Endodermal cell (in vitro differentiated cells): ENCODE measurements around the gene SMAD3. TPM values are rescaled to one million over a fixed set of nuclear protein-coding genes. Genes with fewer than 3 reads are reported as not detected.

Source experiments
- DNase-seq: peaks from one replicate; pipeline ENCODE4 v3.0.0-alpha.2; 2017
- H3K27ac ChIP-seq: 2 replicates; pipeline ENCODE4 v1.5.1; 2013; ENCODE audit warnings: mild to moderate bottlenecking, low read depth, low read length, moderate library complexity
- H3K27me3 ChIP-seq: 2 replicates; pipeline ENCODE4 v1.6.1; 2013; ENCODE audit warnings: mild to moderate bottlenecking, low read length, moderate library complexity; ENCODE audit not compliant: insufficient read depth, control insufficient read depth, poor library complexity, severe bottlenecking
- H3K36me3 ChIP-seq: 2 replicates; pipeline ENCODE4 v1.7.0; 2013; ENCODE audit warnings: mild to moderate bottlenecking, low read length, moderate library complexity; ENCODE audit not compliant: control insufficient read depth, insufficient read depth
- H3K4me1 ChIP-seq: one replicate; pipeline ENCODE4 v1.7.0; 2013; ENCODE audit warnings: low read length; ENCODE audit not compliant: control insufficient read depth, insufficient read depth
- H3K4me3 ChIP-seq: 2 replicates; pipeline ENCODE4 v1.5.1; 2013; ENCODE audit warnings: mild to moderate bottlenecking, low read length, moderate library complexity
- H3K9ac ChIP-seq: 2 replicates; pipeline ENCODE4 v1.6.1; 2013; ENCODE audit warnings: mild to moderate bottlenecking, low read length, moderate library complexity; ENCODE audit not compliant: poor library complexity, severe bottlenecking; ENCODE audit errors: extremely low read depth
- H3K9me3 ChIP-seq: 2 replicates; pipeline ENCODE4 v1.6.1; 2013; ENCODE audit warnings: mild to moderate bottlenecking, low read length, moderate library complexity; ENCODE audit not compliant: control insufficient read depth
- H3K27ac Mint-ChIP-seq: 2 replicates; pipeline ENCODE4 v1.8.0; 2020; ENCODE audit warnings: mixed read lengths
- H3K27me3 Mint-ChIP-seq: 2 replicates; pipeline ENCODE4 v1.8.0; 2021; ENCODE audit warnings: mild to moderate bottlenecking, mixed read lengths; ENCODE audit not compliant: insufficient read depth
- H3K36me3 Mint-ChIP-seq: 2 replicates; pipeline ENCODE4 v1.8.0; 2020; ENCODE audit warnings: low read depth, mixed read lengths
- H3K4me1 Mint-ChIP-seq: 2 replicates; pipeline ENCODE4 v1.8.0; 2020; ENCODE audit warnings: mixed read lengths
- H3K4me3 Mint-ChIP-seq: 2 replicates; pipeline ENCODE4 v1.8.0; 2020; ENCODE audit warnings: mild to moderate bottlenecking, moderate library complexity, mixed read lengths
- H3K9me3 Mint-ChIP-seq: 2 replicates; pipeline ENCODE4 v1.8.0; 2020; ENCODE audit warnings: mild to moderate bottlenecking, mixed read lengths
- WGBS, 2 experiments: methylation state at CpG; one replicate each; pipeline versions ENCODE4 v1.1.5 to v1.1.7; 2013; ENCODE audit warnings: missing lambda C conversion rate in 2 of 2, mixed read lengths in 1 of 2; ENCODE audit not compliant: insufficient coverage in 1 of 2, insufficient read length in 1 of 2; 5-methylcytosine and 5-hydroxymethylcytosine counted together
- total RNA-seq, 2 donors: library from RNA; stranded (reverse); fragmentation: NEBNext Ultra II Directional in 1 of 2; extraction: Animal tissue kit (Norgen Biotek cat#: 25700) in 1 of 2; gene quantifications; 2 replicates in 1 of 2; 3 replicates in 1 of 2; pipeline ENCODE4 v1.2.1, GENCODE V29; 2021
- TF ChIP-seq, protein P1 (sequence below): fragments of 200-600 bp; sonication (generic); conservative IDR thresholded peaks from 2 replicates; pipeline ENCODE4 v1.5.0; 2021; ENCODE audit warnings: antibody characterized with exemption, mild to moderate bottlenecking

SMAD3 gene
- total RNA-seq, 2 donors from 2014 or later, result 7.8 to 9.6 TPM

DNA sequence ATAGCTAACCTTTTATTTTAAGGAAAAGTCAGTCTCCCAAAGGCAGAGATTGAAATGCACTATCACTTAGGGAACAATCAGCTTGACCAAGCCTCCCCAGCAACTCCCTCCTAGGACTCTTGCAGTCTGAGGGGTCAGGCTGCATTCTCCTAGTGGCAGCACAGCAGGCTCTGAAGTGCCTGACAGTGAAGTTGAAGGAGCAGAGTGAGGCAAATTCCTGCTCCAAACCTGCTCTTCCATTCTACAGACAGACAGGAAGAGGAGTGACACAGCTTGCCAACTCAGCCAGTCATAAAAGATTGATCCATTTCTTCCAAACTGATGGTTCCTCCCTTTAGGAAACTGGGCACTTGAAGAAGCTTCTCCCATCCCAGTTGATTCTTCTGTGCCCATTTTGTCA is 43.9 kb upstream of the SMAD3 start:
- Histone ChIP-seq H3K9me3 (no peaks in the 10 kb centered on the region), H3K9ac (no peak overlapping the region), H3K27ac (no peak overlapping the region), H3K36me3 (no peaks in the 10 kb centered on the region), H3K4me3 (no peak overlapping the region), H3K4me1 (no peaks in the 10 kb centered on the region), H3K27me3 (no peaks in the 10 kb centered on the region)
- Mint-ChIP-seq H3K27me3 (peaks cover 26% of the 10 kb centered on the region), H3K4me3 (no peak overlapping the region), H3K9me3 (no peaks in the 10 kb centered on the region), H3K27ac (no peak overlapping the region), H3K36me3 (no peaks in the 10 kb centered on the region), H3K4me1 (peaks cover 6% of the 10 kb centered on the region)
- DNase-seq, result peak; percentile 77
- TF ChIP-seq, protein P1, sequence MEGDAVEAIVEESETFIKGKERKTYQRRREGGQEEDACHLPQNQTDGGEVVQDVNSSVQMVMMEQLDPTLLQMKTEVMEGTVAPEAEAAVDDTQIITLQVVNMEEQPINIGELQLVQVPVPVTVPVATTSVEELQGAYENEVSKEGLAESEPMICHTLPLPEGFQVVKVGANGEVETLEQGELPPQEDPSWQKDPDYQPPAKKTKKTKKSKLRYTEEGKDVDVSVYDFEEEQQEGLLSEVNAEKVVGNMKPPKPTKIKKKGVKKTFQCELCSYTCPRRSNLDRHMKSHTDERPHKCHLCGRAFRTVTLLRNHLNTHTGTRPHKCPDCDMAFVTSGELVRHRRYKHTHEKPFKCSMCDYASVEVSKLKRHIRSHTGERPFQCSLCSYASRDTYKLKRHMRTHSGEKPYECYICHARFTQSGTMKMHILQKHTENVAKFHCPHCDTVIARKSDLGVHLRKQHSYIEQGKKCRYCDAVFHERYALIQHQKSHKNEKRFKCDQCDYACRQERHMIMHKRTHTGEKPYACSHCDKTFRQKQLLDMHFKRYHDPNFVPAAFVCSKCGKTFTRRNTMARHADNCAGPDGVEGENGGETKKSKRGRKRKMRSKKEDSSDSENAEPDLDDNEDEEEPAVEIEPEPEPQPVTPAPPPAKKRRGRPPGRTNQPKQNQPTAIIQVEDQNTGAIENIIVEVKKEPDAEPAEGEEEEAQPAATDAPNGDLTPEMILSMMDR, result no peak

- TF ChIP-seq, protein P1, result no peak
- Mint-ChIP-seq H3K4me1 (peaks cover 6% of the 10 kb centered on the region), H3K27me3 (peaks cover 26% of the 10 kb centered on the region), H3K36me3 (no peaks in the 10 kb centered on the region), H3K9me3 (no peaks in the 10 kb centered on the region), H3K27ac (no peak overlapping the region), H3K4me3 (no peak overlapping the region)
- Histone ChIP-seq H3K36me3 (no peaks in the 10 kb centered on the region), H3K27me3 (no peaks in the 10 kb centered on the region), H3K27ac (no peak overlapping the region), H3K4me3 (no peak overlapping the region), H3K4me1 (no peaks in the 10 kb centered on the region), H3K9ac (no peak overlapping the region), H3K9me3 (no peaks in the 10 kb centered on the region)
- no peak for DNase-seq
Observed at GRCh38 chr15:67022587-67023105, 42.8 kb upstream of the SMAD3 start.

GRCh38 chr15:67023517-67024313 is 41.7 kb upstream of the SMAD3 start:
- 91 to 96% methylated on average over 6 to 7 of the region's 7 CpGs for WGBS, 2 experiments
- Mint-ChIP-seq H3K27me3 (peaks cover 23% of the 10 kb centered on the region), H3K4me1 (peaks cover 6% of the 10 kb centered on the region), H3K27ac (peak overlapping the region; percentile 48), H3K36me3 (no peaks in the 10 kb centered on the region), H3K9me3 (no peaks in the 10 kb centered on the region), H3K4me3 (no peak overlapping the region)
- no peak overlapping the region for H3K27ac ChIP-seq
- no peaks in the 10 kb centered on the region for H3K36me3 ChIP-seq
- H3K4me1 ChIP-seq, result no peaks in the 10 kb centered on the region
- no peak overlapping the region for H3K9ac ChIP-seq
- H3K9me3 ChIP-seq, result no peaks in the 10 kb centered on the region
- TF ChIP-seq, protein P1, result no peak
- no peaks in the 10 kb centered on the region for H3K27me3 ChIP-seq
- DNase-seq, result no peak
- H3K4me3 ChIP-seq, result no peak overlapping the region
